ENCODE results near the gene VWA8. TPM values are rescaled to one million over a fixed set of nuclear protein-coding genes. Genes with fewer than 3 reads are reported as not detected.
A peak's percentile ranks its signal among the peaks of the same experiment; 100 is the strongest.

The VWA8 gene
- polyA plus RNA-seq, 3 donors: 2.0 to 4.4 (median 3.4) TPM

DNA sequence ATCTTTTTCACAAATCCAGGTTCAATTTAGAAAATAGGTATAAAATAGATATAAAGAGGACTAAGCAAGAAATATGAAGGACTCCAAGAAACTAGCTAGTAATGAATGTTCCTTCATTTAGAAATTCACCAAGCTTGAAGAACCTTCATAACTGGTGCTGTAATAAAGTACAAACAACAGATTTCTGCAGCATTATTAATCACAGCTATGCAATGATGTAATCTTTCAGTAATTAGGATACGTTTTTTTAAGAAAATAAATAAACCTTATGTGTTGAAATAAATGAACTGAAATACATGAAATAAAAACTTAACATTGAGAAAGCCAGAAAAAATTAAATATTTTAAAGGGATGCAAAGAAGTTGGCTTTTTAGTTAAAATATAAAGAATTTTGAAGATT lies 267.5 kb downstream of the VWA8 start:
- Histone ChIP-seq H3K27me3 (ENCODE audit: control insufficient read depth in 2 of 2, insufficient read depth in 2 of 2, low read length in 2 of 2) (no peaks in the 10 kb centered on the region), H3K4me3 (replicated peaks in 1 of 3; ENCODE audit: low read depth in 2 of 3, low read length in 3 of 3) (no peak overlapping the region), H3K4me2 (replicated peaks; ENCODE audit: extremely low read depth, low read length, poor library complexity, severe bottlenecking) (no peak overlapping the region), H3K36me3 (replicated peaks in 1 of 2; ENCODE audit: control insufficient read depth in 1 of 2, insufficient read depth in 2 of 2, low read length in 2 of 2) (peaks cover 0 to 8% of the 10 kb centered on the region in 2 donors), H2AFZ (ENCODE audit: insufficient read depth, low read depth, low read length, poor library complexity, severe bottlenecking) (no peak overlapping the region), H3K4me1 (ENCODE audit: control insufficient read depth in 1 of 2, insufficient read depth in 2 of 2, low read length in 2 of 2) (peaks cover 8 to 11% of the 10 kb centered on the region in 2 donors), H3K9me3 (replicated peaks in 1 of 2; ENCODE audit: control insufficient read depth in 1 of 2, insufficient read depth in 1 of 2, low read length in 2 of 2) (no peaks in the 10 kb centered on the region), H3K9ac (ENCODE audit: insufficient read depth, low read length, poor library complexity, severe bottlenecking) (no peak overlapping the region), H3K79me2 (ENCODE audit: insufficient read depth, low read length) (no peaks in the 10 kb centered on the region), H4K20me1 (ENCODE audit: insufficient read depth, low read length) (no peaks in the 10 kb centered on the region), H3K27ac (ENCODE audit: low read depth in 1 of 2, low read length in 2 of 2) (no peak overlapping the region)
- H3K27me3 Mint-ChIP-seq (ENCODE audit: low read depth in 3 of 3): no peaks in the 10 kb centered on the region
- H3K9me3 Mint-ChIP-seq: no peaks in the 10 kb centered on the region
- no peak overlapping the region for H3K4me3 Mint-ChIP-seq
- TF ChIP-seq, protein P1, sequence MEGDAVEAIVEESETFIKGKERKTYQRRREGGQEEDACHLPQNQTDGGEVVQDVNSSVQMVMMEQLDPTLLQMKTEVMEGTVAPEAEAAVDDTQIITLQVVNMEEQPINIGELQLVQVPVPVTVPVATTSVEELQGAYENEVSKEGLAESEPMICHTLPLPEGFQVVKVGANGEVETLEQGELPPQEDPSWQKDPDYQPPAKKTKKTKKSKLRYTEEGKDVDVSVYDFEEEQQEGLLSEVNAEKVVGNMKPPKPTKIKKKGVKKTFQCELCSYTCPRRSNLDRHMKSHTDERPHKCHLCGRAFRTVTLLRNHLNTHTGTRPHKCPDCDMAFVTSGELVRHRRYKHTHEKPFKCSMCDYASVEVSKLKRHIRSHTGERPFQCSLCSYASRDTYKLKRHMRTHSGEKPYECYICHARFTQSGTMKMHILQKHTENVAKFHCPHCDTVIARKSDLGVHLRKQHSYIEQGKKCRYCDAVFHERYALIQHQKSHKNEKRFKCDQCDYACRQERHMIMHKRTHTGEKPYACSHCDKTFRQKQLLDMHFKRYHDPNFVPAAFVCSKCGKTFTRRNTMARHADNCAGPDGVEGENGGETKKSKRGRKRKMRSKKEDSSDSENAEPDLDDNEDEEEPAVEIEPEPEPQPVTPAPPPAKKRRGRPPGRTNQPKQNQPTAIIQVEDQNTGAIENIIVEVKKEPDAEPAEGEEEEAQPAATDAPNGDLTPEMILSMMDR (IDR thresholded peaks at IDR 0.05): no peak
- no CpG with 5 or more reads among the region's 1 CpG for WGBS (ENCODE audit: insufficient coverage)
- peaks cover 24 to 34% of the 10 kb centered on the region in 2 donors for H3K36me3 Mint-ChIP-seq
- no peak overlapping the region for H3K27ac Mint-ChIP-seq
- intact Hi-C loops (cut with micrococcal nuclease): no loop called here
- no peak for DNase-seq
- H3K4me1 Mint-ChIP-seq: peaks cover 36% of the 10 kb centered on the region

DNA sequence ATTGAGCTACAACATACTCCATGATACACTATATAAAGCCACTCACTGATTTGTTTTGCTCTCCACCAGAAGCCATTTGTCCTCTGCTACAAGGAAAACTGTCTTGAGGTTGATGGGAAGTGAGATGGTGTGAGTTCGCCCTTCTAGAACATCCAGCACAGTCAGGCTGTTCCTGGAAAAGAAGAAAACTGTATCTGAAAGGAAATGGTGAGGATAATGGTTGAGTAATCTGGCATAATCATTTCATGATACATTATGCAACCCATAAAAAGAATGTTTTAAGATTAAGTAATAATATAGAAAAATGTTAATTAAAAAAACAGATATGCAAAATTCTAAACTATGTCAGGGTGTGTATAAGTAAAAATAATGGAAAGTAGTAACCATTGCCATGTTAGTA lies 269.6 kb downstream of the VWA8 start:
- intact Hi-C loops (cut with micrococcal nuclease): no loop called here
- H3K36me3 ChIP-seq (replicated peaks in 1 of 2; ENCODE audit: control insufficient read depth in 1 of 2, insufficient read depth in 2 of 2, low read length in 2 of 2): peaks cover 0 to 5% of the 10 kb centered on the region in 2 donors
- no peak overlapping the region for H3K27ac ChIP-seq (ENCODE audit: low read depth in 1 of 2, low read length in 2 of 2)
- Mint-ChIP-seq H3K36me3 (peaks cover 22 to 36% of the 10 kb centered on the region in 2 donors), H3K9me3 (no peaks in the 10 kb centered on the region), H3K4me1 (peaks cover 27% of the 10 kb centered on the region), H3K4me3 (no peak overlapping the region), H3K27ac (peak overlapping the region in 2 of 7 donors; percentile 50 to 58), H3K27me3 (ENCODE audit: low read depth in 3 of 3) (no peaks in the 10 kb centered on the region)
- H3K4me3 ChIP-seq (replicated peaks in 1 of 3; ENCODE audit: low read depth in 2 of 3, low read length in 3 of 3): no peak overlapping the region
- H4K20me1 ChIP-seq (ENCODE audit: insufficient read depth, low read length): no peaks in the 10 kb centered on the region
- H3K79me2 ChIP-seq (ENCODE audit: insufficient read depth, low read length): no peaks in the 10 kb centered on the region
- H3K27me3 ChIP-seq (ENCODE audit: control insufficient read depth in 2 of 2, insufficient read depth in 2 of 2, low read length in 2 of 2): no peaks in the 10 kb centered on the region
- H3K9me3 ChIP-seq (replicated peaks in 1 of 2; ENCODE audit: control insufficient read depth in 1 of 2, insufficient read depth in 1 of 2, low read length in 2 of 2): no peaks in the 10 kb centered on the region
- H3K9ac ChIP-seq (ENCODE audit: insufficient read depth, low read length, poor library complexity, severe bottlenecking): no peak overlapping the region
- TF ChIP-seq, protein P1 (IDR thresholded peaks at IDR 0.05): no peak
- H3K4me2 ChIP-seq (replicated peaks; ENCODE audit: extremely low read depth, low read length, poor library complexity, severe bottlenecking): no peak overlapping the region
- DNase-seq: no peak
- peaks cover 8 to 11% of the 10 kb centered on the region in 2 donors for H3K4me1 ChIP-seq (ENCODE audit: control insufficient read depth in 1 of 2, insufficient read depth in 2 of 2, low read length in 2 of 2)
- H2AFZ ChIP-seq (ENCODE audit: insufficient read depth, low read depth, low read length, poor library complexity, severe bottlenecking): no peak overlapping the region
- no CpG with 5 or more reads among the region's 1 CpG for WGBS (ENCODE audit: insufficient coverage)
